H1 (cell line): Measurements from ENCODE around the gene TNS1. TPM values are rescaled to one million over a fixed set of nuclear protein-coding genes. Genes with fewer than 3 reads are reported as not detected.

ENCODE experiments used
- CTCF ChIA-PET: fragments of 300-600 bp; sonication (Branson Sonifier 250); formaldehyde crosslinking; loops from one replicate; lab custom pipeline; 2021; ENCODE audit not compliant: partially characterized antibody; lab: Charles Lee
- POLR2A ChIA-PET: fragments of 300-600 bp; sonication (Branson Sonifier 250); formaldehyde crosslinking; loops from one replicate; lab custom pipeline; 2021; ENCODE audit warnings: inconsistent platforms; ENCODE audit not compliant: partially characterized antibody; lab: Charles Lee
- DNase-seq, 2 experiments: peaks; one replicate each; pipeline versions ENCODE4 v3.0.0 to v3.0.0-alpha.2; 2010 to 2022; ENCODE audit warnings: low spot score in 2 of 2, low read depth in 1 of 2, mixed read lengths in 1 of 2
- FAIRE-seq: peaks from 2 replicates; lab custom pipeline; 2011; peaks lifted over from hg19 to GRCh38; lab: Jason Lieb, UNC
- H2AFZ ChIP-seq: 2 replicates; pipeline ENCODE4 v1.8.1; 2012; ENCODE audit warnings: low read length, inconsistent platforms
- H2AK5ac ChIP-seq: 2 replicates; pipeline ENCODE4 v1.6.1; 2013; ENCODE audit warnings: low read depth, low read length
- H2BK120ac ChIP-seq: replicated peaks from 2 replicates; pipeline ENCODE3; 2013; ENCODE audit warnings: low read depth, low read length, inconsistent platforms
- H2BK12ac ChIP-seq: 2 replicates; pipeline ENCODE4 v1.6.1; 2013; ENCODE audit warnings: low read depth, low read length
- H2BK15ac ChIP-seq: 2 replicates; pipeline ENCODE4 v1.6.1; 2013; ENCODE audit warnings: low read length
- H2BK20ac ChIP-seq: 2 replicates; pipeline ENCODE4 v1.6.1; 2013; ENCODE audit warnings: low read length
- H2BK5ac ChIP-seq: 2 replicates; pipeline ENCODE4 v1.6.1; 2013; ENCODE audit warnings: low read depth, low read length
- H3K14ac ChIP-seq: 2 replicates; pipeline ENCODE4 v1.6.1; 2013; ENCODE audit warnings: inconsistent platforms; ENCODE audit not compliant: insufficient read length
- H3K18ac ChIP-seq: 2 replicates; pipeline ENCODE4 v1.6.1; 2013; ENCODE audit warnings: low read length; ENCODE audit errors: extremely low read depth
- H3K23ac ChIP-seq: 2 replicates; pipeline ENCODE4 v1.6.1; 2013; ENCODE audit warnings: inconsistent platforms; ENCODE audit not compliant: insufficient read length
- H3K23me2 ChIP-seq: 2 replicates; pipeline ENCODE4 v1.6.1; 2013; ENCODE audit warnings: low read depth, low read length
- H3K27ac ChIP-seq: 2 replicates; pipeline ENCODE4 v1.6.1; 2011; ENCODE audit warnings: low read depth, low read length, inconsistent platforms
- H3K27me3 ChIP-seq, 4 experiments: replicated peaks in 1 of 4; 1 replicate in 1 of 4; 2 replicates in 3 of 4; pipeline versions ENCODE4 v1.6.1 to v1.8.1; 2011 to 2013; ENCODE audit warnings: low read length in 3 of 4, mild to moderate bottlenecking in 3 of 4, inconsistent platforms in 2 of 4, mixed read lengths in 2 of 4, moderate library complexity in 1 of 4; ENCODE audit not compliant: control insufficient read depth in 3 of 4, insufficient read depth in 3 of 4; ENCODE audit errors: extremely low read depth in 1 of 4
- H3K36me3 ChIP-seq, 4 experiments: 2 replicates each; pipeline versions ENCODE4 v1.6.1 to v1.8.1; 2011 to 2013; ENCODE audit warnings: mild to moderate bottlenecking in 4 of 4, low read length in 3 of 4, moderate library complexity in 2 of 4, control low read depth in 1 of 4, inconsistent platforms in 1 of 4; ENCODE audit not compliant: insufficient read depth in 4 of 4, control insufficient read depth in 2 of 4
- H3K4ac ChIP-seq: replicated peaks from 2 replicates; pipeline ENCODE3; 2013; ENCODE audit warnings: low read length, low read depth, mixed read lengths, inconsistent platforms; ENCODE audit not compliant: insufficient read length
- H3K4me1 ChIP-seq, 4 experiments: replicated peaks in 1 of 4; 1 replicate in 1 of 4; 2 replicates in 3 of 4; pipeline versions ENCODE4 v1.6.1 to v1.8.1; 2011 to 2013; ENCODE audit warnings: low read length in 3 of 4, inconsistent platforms in 2 of 4, mixed read lengths in 1 of 4; ENCODE audit not compliant: insufficient read depth in 4 of 4, control insufficient read depth in 3 of 4
- H3K4me2 ChIP-seq, 2 experiments: 2 replicates each; pipeline versions ENCODE4 v1.6.1 to v1.8.1; 2011 to 2013; ENCODE audit warnings: low read depth in 2 of 2, low read length in 2 of 2, control low read depth in 1 of 2, inconsistent platforms in 1 of 2, mild to moderate bottlenecking in 1 of 2; ENCODE audit not compliant: insufficient read depth in 1 of 2
- H3K4me3 ChIP-seq, 4 experiments: fragments of 200-600, 300-600 bp in 1 of 4; sonication (generic), shearing (Covaris generic), sonication (Bioruptor Twin) in 1 of 4; 2 replicates each; pipeline versions ENCODE4 v1.5.1 to v1.8.1; 2011 to 2016; ENCODE audit warnings: low read length in 4 of 4, low read depth in 3 of 4, control low read depth in 2 of 4, inconsistent platforms in 2 of 4, mild to moderate bottlenecking in 2 of 4, mixed read lengths in 1 of 4, moderate library complexity in 1 of 4; ENCODE audit not compliant: insufficient read depth in 2 of 4; ENCODE audit errors: extremely low read depth in 1 of 4
- H3K56ac ChIP-seq: replicated peaks from 2 replicates; pipeline ENCODE3; 2013; ENCODE audit warnings: low read depth, mild to moderate bottlenecking, mixed read lengths, low read length, inconsistent platforms; ENCODE audit not compliant: insufficient read length
- H3K79me1 ChIP-seq: 2 replicates; pipeline ENCODE4 v1.6.1; 2013; ENCODE audit warnings: low read depth, low read length, control low read depth
- H3K79me2 ChIP-seq, 2 experiments: 2 replicates each; pipeline versions ENCODE4 v1.6.1 to v1.8.1; 2012 to 2013; ENCODE audit warnings: low read length in 2 of 2, mild to moderate bottlenecking in 2 of 2, inconsistent platforms in 1 of 2; ENCODE audit not compliant: insufficient read depth in 2 of 2, control insufficient read depth in 1 of 2
- H3K9ac ChIP-seq, 4 experiments: replicated peaks in 1 of 4; 1 replicate in 1 of 4; 2 replicates in 3 of 4; pipeline versions ENCODE4 v1.6.1 to v1.8.1; 2011 to 2013; ENCODE audit warnings: low read depth in 3 of 4, low read length in 3 of 4, control low read depth in 2 of 4, mild to moderate bottlenecking in 2 of 4, moderate library complexity in 2 of 4, inconsistent platforms in 1 of 4; ENCODE audit errors: extremely low read depth in 1 of 4
- H3K9me3 ChIP-seq, 2 experiments: 2 replicates each; pipeline versions ENCODE4 v1.6.1 to v1.8.1; 2012 to 2013; ENCODE audit warnings: mild to moderate bottlenecking in 2 of 2, moderate library complexity in 2 of 2, control low read depth in 1 of 2, inconsistent platforms in 1 of 2, low read depth in 1 of 2, low read length in 1 of 2, mixed read lengths in 1 of 2; ENCODE audit not compliant: insufficient read depth in 2 of 2
- H4K20me1 ChIP-seq, 2 experiments: replicated peaks in 1 of 2; 2 replicates each; pipeline versions ENCODE3 to v1.8.1; 2011 to 2013; ENCODE audit warnings: inconsistent platforms in 2 of 2, low read length in 2 of 2, mild to moderate bottlenecking in 1 of 2; ENCODE audit not compliant: insufficient read depth in 2 of 2, control insufficient read depth in 1 of 2
- H4K5ac ChIP-seq: 2 replicates; pipeline ENCODE4 v1.6.1; 2013; ENCODE audit warnings: low read length, low read depth, mixed read lengths, inconsistent platforms; ENCODE audit not compliant: insufficient read length
- H4K8ac ChIP-seq: 2 replicates; pipeline ENCODE4 v1.8.0; 2013; ENCODE audit warnings: mild to moderate bottlenecking, moderate library complexity, low read length, inconsistent platforms; ENCODE audit not compliant: insufficient read depth; ENCODE audit errors: extremely low read depth
- H4K91ac ChIP-seq: replicated peaks from 2 replicates; pipeline ENCODE3; 2013; ENCODE audit warnings: low read length, mixed read lengths, inconsistent platforms; ENCODE audit not compliant: insufficient read length
- BCL11A ChIP-seq, 2 experiments: IDR thresholded peaks; one replicate each; pipeline ENCODE4 v1.6.1; 2011; ENCODE audit warnings: low read depth in 2 of 2, low read length in 2 of 2, mild to moderate bottlenecking in 2 of 2
- CREB1 ChIP-seq: IDR thresholded peaks from 2 replicates; pipeline ENCODE4 v1.6.1; 2012; ENCODE audit warnings: inconsistent platforms
- CTBP2 ChIP-seq: IDR thresholded peaks from 2 replicates; pipeline ENCODE4 v1.7.0; 2011; ENCODE audit warnings: borderline replicate concordance, mild to moderate bottlenecking, moderate library complexity, mixed read lengths, low read length; ENCODE audit not compliant: insufficient read depth, insufficient read length
- GABPA ChIP-seq: IDR thresholded peaks from 2 replicates; pipeline ENCODE4 v1.6.1; 2011; ENCODE audit warnings: mild to moderate bottlenecking, low read length, moderate library complexity, borderline replicate concordance; ENCODE audit not compliant: insufficient read depth
- JUN ChIP-seq: IDR thresholded peaks from 2 replicates; pipeline ENCODE4 v1.6.1; 2011; ENCODE audit warnings: low read depth, mild to moderate bottlenecking, improper control_type of control experiment, low read length
- NRF1 ChIP-seq: IDR thresholded peaks from 2 replicates; pipeline ENCODE4 v1.6.1; 2011; ENCODE audit warnings: mild to moderate bottlenecking, low read depth, low read length, improper control_type of control experiment
- RBBP5 ChIP-seq: IDR thresholded peaks from 2 replicates; pipeline ENCODE4 v1.7.1; 2012; ENCODE audit warnings: low read depth, mild to moderate bottlenecking, inconsistent platforms, low read length, moderate library complexity, borderline replicate concordance
- SIN3A ChIP-seq, 2 experiments: IDR thresholded peaks in 1 of 2; conservative IDR thresholded peaks in 1 of 2; 2 replicates each; pipeline ENCODE4 v1.6.1; 2011 to 2012; ENCODE audit warnings: low read length in 2 of 2, improper control_type of control experiment in 1 of 2, low read depth in 1 of 2, mild to moderate bottlenecking in 1 of 2
- SP2 ChIP-seq: IDR thresholded peaks from 2 replicates; pipeline ENCODE4 v1.6.1; 2012; ENCODE audit warnings: mild to moderate bottlenecking, low read length, inconsistent platforms
- WGBS, 2 experiments: shearing (Covaris generic) in 1 of 2; methylation state at CpG; one replicate each; pipeline versions ENCODE4 v1.1.6 to v1.1.7; 2013 to 2015; ENCODE audit warnings: low lambda C conversion rate in 2 of 2, mixed read lengths in 2 of 2, inconsistent platforms in 1 of 2, low coverage in 1 of 2, missing lambda C conversion rate in 1 of 2; ENCODE audit not compliant: insufficient replicate concordance in 2 of 2, insufficient coverage in 1 of 2, insufficient read length in 1 of 2; ENCODE audit errors: extremely low coverage in 1 of 2, missing lambda C conversion rate in 1 of 2; 5-methylcytosine and 5-hydroxymethylcytosine counted together
- polyA plus RNA-seq, 7 experiments: library from polyadenylated mRNA; depleted of rRNA in 3 of 7; stranded (reverse) in 5 of 7; unstranded in 2 of 7; fragments of >200 nt in 5 of 7; fragments of 200-250 nt in 2 of 7; gene quantifications; 1 replicate in 5 of 7; 2 replicates in 1 of 7; 4 replicates in 1 of 7; pipeline versions ENCODE4 v1.2.1 to v1.2.3, GENCODE V29; 2011 to 2013; ENCODE audit warnings: missing spikeins in 2 of 7, mixed read lengths in 2 of 7
- total RNA-seq: library from RNA; stranded (reverse); fragmentation: NEBNext Ultra II Directional; extraction: Animal tissue kit (Norgen Biotek cat#: 25700); gene quantifications from 2 replicates; pipeline ENCODE4 v1.2.1, GENCODE V29; 2021
- TF ChIP-seq, protein P1 (sequence below): IDR thresholded peaks from 2 replicates; pipeline ENCODE4 v1.6.1; 2011; ENCODE audit warnings: low read depth, mild to moderate bottlenecking, low read length; ENCODE audit not compliant: insufficient read depth

Gene TNS1
- total and polyA plus RNA-seq, 2 of the 8 experiments (the other 6 are each of a cell fraction or from before 2014, with no cell fraction given): 1.5 to 5.1 TPM

DNA sequence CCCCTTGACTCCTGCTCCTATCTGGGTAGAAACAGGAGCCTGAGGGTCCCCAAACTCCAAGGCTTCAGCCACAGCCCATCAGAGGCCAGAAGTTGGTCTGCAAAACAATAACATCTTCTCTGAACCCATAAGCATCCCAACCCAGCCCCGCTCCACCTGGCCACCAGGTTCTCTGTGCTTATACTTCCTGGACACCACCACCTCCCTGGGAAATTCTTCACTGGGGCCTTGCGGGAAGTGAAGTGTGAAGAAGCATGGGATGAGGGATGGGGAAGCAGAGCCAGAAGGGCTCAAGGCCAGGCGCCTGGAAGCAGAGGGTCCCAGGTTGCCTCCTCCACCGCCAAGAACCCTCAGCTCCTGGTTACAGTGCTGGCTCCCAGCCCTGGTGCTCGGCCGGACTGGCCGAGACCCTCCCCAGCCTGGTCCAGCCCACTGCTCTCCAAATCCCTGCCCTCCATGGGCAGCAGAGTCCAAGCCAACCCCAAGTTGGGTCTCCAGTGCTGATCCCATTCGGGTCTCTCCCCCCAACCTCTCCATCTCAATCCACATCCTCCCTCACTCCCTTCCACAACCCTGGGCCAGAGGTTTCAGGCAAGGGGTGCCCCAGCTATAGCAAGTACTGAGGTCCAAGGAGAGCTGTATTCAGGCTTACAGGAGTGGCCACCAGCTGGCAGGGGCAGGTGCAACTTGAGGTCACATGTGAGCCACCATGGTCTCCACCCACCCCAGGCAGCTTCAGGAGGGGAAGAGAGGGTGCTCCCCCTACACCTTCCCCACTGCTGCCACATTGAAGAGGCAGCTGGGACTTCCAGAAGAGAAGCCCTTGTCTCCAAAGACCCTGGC lies 60.7 kb downstream of the TNS1 start:
- FAIRE-seq (no peak), DNase-seq (no peak)
- Histone ChIP-seq H3K79me2 (no peaks in the 10 kb centered on the region), H4K5ac (no peak overlapping the region), H4K8ac (no peak overlapping the region; the same call in 1 of the 2 replicates), H2AFZ (no peak overlapping the region), H3K4me2 (no peak overlapping the region), H3K23ac (no peak overlapping the region), H4K91ac (no peak overlapping the region), H2BK120ac (no peak overlapping the region), H2BK15ac (no peak overlapping the region), H3K23me2 (no peaks in the 10 kb centered on the region; the same call in 1 of the 2 replicates), H3K36me3 (no peaks in the 10 kb centered on the region), H3K4me1 (peaks cover 3 to 17% (median 11%) of the 10 kb centered on the region in 4 experiments), H3K56ac (no peak overlapping the region), H2BK5ac (no peak overlapping the region), H3K9ac (no peak overlapping the region), H3K4me3 (no peak overlapping the region), H3K27me3 (no peaks in the 10 kb centered on the region; a peak in 1 of 7 replicates), H3K79me1 (no peaks in the 10 kb centered on the region; the same call in 1 of the 2 replicates), H4K20me1 (no peaks in the 10 kb centered on the region), H3K14ac (no peak overlapping the region), H2AK5ac (no peak overlapping the region), H3K18ac (no peak overlapping the region), H3K9me3 (no peaks in the 10 kb centered on the region), H2BK12ac (no peak overlapping the region), H3K27ac (no peak overlapping the region), H3K4ac (no peak overlapping the region), H2BK20ac (no peak overlapping the region)
- WGBS, 2 experiments: 92% methylated on average over 7 of the region's 8 CpGs; no CpG with 5 or more reads in 1 of the 2 experiments
- ChIA-PET POLR2A (interaction anchor here (0.9 kb wide), 1 partner anchor 9 kb away, joined by 7 read pairs; no protein-coding TSS in a partner anchor), CTCF (interaction anchor here (0.6 to 22.2 kb wide), 13 partner anchors 6 to 317 kb away, joined by 3 to 480 read pairs (median 3); no protein-coding TSS in a partner anchor)
- TF ChIP-seq JUN: no peak
- TF ChIP-seq SP2: no peak
- no peak for TF ChIP-seq RBBP5
- no peak for TF ChIP-seq CREB1
- TF ChIP-seq SIN3A (conservative IDR thresholded peaks at IDR 0.05 in 1 of 2, IDR thresholded peaks at IDR 0.05 in 1 of 2; ENCODE audit: low read depth in 1 of 2, low read length in 2 of 2): no peak
- TF ChIP-seq BCL11A (IDR thresholded peaks at IDR 0.05; ENCODE audit: low read depth in 2 of 2, low read length in 2 of 2): no peak
- TF ChIP-seq GABPA: no peak
- no peak for TF ChIP-seq CTBP2
- TF ChIP-seq NRF1: no peak
- TF ChIP-seq, protein P1, sequence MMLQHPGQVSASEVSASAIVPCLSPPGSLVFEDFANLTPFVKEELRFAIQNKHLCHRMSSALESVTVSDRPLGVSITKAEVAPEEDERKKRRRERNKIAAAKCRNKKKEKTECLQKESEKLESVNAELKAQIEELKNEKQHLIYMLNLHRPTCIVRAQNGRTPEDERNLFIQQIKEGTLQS: no peak
